Measurements from ENCODE around the gene CD80.
"Not testable (repeated sequence)": the region's sequence is repeated elsewhere in the genome, so short reads cannot be mapped to it uniquely, and the experiment has no call there.

Gene CD80

GRCh38 chr3:119580067-119580760 lies 20.8 kb upstream of the CD80 start:
- DNase-seq, result no peak

GRCh38 chr3:119579366-119580066 lies 20.1 kb upstream of the CD80 start, which contains the start of gene ADPRH:
Gene ADPRH, plus strand, starts transcription at chr3:119579492. Its CDS starts 2,678 bp downstream, at chr3:119582170.
- peak; percentile 56 for DNase-seq

GRCh38 chr3:119575507-119575906 lies 16.1 kb upstream of the CD80 start:
- no peak for DNase-seq

GRCh38 chr3:119571688-119572087 lies 12.3 kb upstream of the CD80 start:
- no peak for DNase-seq

GRCh38 chr3:119571230-119571629 lies 11.8 kb upstream of the CD80 start:
- no peak for DNase-seq

GRCh38 chr3:119570229-119570628 lies 10.8 kb upstream of the CD80 start:
- no peak for DNase-seq

GRCh38 chr3:119569156-119569555 lies 9.7 kb upstream of the CD80 start:
- DNase-seq, result no peak

GRCh38 chr3:119563334-119563733 lies 3.9 kb upstream of the CD80 start:
- DNase-seq, result not testable (repeated sequence)

GRCh38 chr3:119562307-119562961 lies 3.0 kb upstream of the CD80 start:
- DNase-seq, result no peak

- DNase-seq, result no peak
These were observed 746 bp upstream of the CD80 start for GRCh38 chr3:119560160-119560559.

- no peak for DNase-seq
These were observed 642 bp downstream of the CD80 start for GRCh38 chr3:119558626-119559317.

- DNase-seq, result no peak
These were observed 1.5 kb downstream of the CD80 start for GRCh38 chr3:119557877-119558269.

GRCh38 chr3:119557192-119557876 lies 2.1 kb downstream of the CD80 start:
- no peak for DNase-seq

- no peak for DNase-seq
These were observed 3.5 kb downstream of the CD80 start for GRCh38 chr3:119555929-119556328.

- no peak for DNase-seq
These were observed 4.1 kb downstream of the CD80 start for GRCh38 chr3:119555309-119555735.

- no peak for DNase-seq
These were observed 5.5 kb downstream of the CD80 start for GRCh38 chr3:119553823-119554415.

- not testable (repeated sequence) for DNase-seq
These were observed 6.5 kb downstream of the CD80 start for GRCh38 chr3:119552928-119553327.

GRCh38 chr3:119551598-119551997 lies 7.8 kb downstream of the CD80 start:
- no peak for DNase-seq

GRCh38 chr3:119550192-119550910 lies 9.1 kb downstream of the CD80 start:
- no peak for DNase-seq

- no peak for DNase-seq
These were observed 11.1 kb downstream of the CD80 start for GRCh38 chr3:119548341-119548740.

- DNase-seq, result no peak
These were observed 12.2 kb downstream of the CD80 start for GRCh38 chr3:119547227-119547626.

GRCh38 chr3:119543147-119543546 lies 16.3 kb downstream of the CD80 start:
- no peak for DNase-seq

All from 8988T (cell line).